SK-MEL-5 (cell line): Measurements from ENCODE around the gene IFITM1. TPM values are rescaled to one million over a fixed set of nuclear protein-coding genes. Genes with fewer than 3 reads are reported as not detected.
A peak's percentile ranks its signal among the peaks of the same experiment; 100 is the strongest.
"Not testable (repeated sequence)": the region's sequence is repeated elsewhere in the genome, so short reads cannot be mapped to it uniquely, and the experiment has no call there.

Experiments
- DNase-seq: peaks from one replicate; pipeline ENCODE4 v3.0.0-alpha.2; 2016; ENCODE audit warnings: low read depth, low spot score
- in situ Hi-C: cut with HindIII; loops from 2 replicates; pipeline ENCODE4 v1.10.0; 2016; ENCODE audit warnings: low sequenced_read_pairs, high pct_unique_total_duplicates, low pct_unique_long_range_greater_than_20kb
- total RNA-seq: library from RNA; depleted of rRNA; stranded (reverse); fragments of >200 nt; shearing (Covaris generic); gene quantifications from 2 replicates; pipeline ENCODE4 v1.2.3, GENCODE V29; 2014

The IFITM1 gene
- total RNA-seq, 1 experiment from 2014 or later = 0.79 TPM

DNA sequence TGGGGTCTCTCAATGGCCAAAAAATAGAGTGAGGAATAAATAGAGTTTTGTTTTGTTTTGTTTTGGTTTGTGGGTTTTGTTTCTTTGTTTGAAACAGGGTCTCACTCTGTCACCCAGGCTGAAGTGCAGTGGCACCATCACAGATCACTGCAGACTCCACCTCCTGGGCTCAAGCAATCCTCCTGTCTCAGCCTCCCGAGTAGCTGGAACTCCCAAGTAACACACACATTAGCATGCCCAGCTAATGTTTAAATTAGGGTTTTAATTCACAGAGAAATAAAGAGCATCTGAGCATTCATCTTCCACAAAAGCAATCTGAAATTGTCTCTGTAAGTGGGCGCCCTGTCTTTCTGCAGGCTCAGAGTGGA, 16.0 kb downstream of the IFITM1 start:
- no peak for DNase-seq
- in situ Hi-C loops = no loop called here

DNA sequence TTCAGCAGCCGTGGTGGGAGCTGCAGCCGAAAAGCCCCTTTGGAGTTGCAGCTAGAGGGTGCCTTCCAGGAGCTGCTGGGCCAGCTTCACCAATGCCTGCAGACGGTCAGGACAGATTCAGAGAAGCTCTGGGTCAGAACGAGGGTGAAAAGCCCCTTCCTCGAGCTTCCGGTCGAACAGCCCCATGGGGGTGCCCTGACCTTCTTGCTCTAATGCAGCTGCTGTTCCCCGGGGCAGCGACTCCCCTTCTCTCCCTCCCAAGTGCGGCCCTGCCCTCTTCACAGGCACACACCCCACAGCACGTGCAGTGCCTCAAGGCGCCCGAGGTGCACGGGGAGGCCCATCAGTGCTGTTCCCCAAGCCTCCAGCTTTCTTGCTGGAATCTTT, 16.5 kb downstream of the IFITM1 start:
- in situ Hi-C loops = no loop called here
- no peak for DNase-seq

DNA sequence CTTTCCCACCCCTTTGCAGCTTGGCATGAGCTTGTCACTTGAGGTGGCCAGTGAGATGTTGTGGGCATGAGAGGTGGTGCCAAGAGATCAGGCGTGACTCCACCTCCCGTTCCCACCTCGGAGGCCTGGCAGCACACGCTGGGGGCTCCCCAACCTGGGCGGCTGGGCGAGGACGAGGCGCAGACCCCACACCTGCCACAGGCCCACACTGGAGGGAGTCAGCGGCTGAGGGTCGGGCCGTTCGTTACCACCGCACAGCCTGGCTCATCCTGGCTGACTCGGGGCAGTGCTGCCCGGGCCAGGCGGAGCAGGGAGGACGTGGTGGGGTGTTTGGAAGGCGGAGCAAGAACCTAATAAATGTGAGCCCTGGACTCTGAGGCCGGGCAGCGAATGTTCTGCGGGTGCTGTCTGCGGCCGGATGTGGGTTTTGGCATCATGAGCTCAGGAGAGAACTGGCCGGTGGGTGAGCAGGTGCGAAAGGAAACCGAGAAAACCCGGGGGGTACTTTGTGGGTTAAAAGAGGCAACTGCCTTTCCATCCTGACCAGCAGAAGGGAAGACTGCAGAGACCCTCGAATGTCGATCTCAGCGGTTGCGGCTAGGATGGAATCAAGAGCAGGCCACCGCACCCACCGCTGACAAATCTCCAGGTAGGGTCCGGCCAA, 17.0 kb downstream of the IFITM1 start:
- in situ Hi-C loops = no loop called here
- no peak for DNase-seq

DNA sequence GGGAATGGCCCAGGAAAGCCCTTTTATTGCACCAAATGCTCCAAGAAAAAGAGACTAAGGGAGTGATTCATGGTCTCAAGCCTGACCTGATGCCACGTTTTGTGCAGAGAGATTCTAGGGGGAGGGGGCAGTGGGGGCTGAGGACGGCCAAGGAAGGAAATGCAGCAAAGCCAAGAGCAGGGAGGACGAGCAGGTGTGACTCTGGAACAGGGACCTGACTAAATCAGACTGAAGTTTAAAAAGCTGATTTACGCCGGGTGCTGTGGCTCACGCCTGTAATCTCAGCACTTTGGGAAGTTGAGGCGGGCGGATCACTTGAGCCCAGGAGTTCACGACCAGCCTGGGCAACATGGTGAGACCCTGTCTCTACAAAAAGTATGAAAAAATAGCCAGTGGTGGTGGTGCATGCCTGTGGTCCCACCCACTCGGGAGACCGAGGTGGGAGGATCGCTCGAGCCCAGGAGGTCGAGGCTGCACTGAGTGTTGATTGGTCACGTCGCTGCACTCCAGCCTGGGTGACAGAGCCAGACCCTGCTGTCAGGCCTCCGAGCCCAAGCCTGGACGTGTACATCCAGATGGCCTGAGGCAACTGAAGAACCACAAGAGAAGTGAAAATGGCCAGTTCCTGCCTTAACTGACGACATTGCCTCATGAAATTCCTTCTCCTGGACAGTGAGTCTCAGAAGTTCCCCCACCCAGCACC, 17.7 kb downstream of the IFITM1 start:
- DNase-seq = no peak
- in situ Hi-C loops = no loop called here

DNA sequence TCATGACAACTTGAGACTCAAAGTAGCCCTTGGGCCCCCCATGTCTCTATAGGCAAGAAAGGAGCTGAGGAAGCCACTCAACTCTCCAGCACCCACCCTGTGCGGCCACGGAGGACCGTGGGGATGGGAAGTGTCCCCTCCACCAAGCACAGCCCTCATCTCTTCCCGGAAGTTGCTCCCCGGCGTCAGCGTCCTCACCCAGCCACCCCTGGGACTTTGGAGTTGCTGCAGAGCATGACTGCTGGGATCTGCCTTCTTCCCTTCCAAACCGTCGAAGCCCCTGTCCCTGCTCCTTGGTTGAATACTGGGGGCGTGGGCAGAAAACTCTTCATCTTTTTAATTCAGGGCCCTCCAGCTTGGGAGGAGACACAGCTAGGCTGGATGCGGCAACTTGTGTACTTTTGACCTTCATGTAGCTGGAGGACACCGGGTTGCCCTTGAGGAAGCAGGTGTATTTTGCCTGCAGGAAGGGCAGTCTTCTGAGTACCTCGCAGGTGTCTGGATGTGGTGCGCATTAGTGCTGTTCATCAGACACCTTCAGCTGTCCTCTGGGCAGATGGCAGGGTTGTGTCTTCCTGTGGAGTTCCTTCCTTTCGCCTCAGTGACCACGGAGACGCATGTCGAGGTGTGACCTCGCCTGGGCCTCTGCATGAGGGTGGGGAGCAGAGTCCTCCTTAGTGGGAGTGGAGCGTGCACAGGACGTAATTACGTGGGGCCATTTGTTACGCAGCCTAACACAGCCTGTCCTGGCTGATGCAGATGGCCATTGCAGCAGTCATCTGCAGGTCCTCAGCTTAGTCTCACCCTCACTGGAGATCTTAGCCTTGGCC, 19.0 kb downstream of the IFITM1 start:
- no peak for DNase-seq
- in situ Hi-C loops = no loop called here

DNA sequence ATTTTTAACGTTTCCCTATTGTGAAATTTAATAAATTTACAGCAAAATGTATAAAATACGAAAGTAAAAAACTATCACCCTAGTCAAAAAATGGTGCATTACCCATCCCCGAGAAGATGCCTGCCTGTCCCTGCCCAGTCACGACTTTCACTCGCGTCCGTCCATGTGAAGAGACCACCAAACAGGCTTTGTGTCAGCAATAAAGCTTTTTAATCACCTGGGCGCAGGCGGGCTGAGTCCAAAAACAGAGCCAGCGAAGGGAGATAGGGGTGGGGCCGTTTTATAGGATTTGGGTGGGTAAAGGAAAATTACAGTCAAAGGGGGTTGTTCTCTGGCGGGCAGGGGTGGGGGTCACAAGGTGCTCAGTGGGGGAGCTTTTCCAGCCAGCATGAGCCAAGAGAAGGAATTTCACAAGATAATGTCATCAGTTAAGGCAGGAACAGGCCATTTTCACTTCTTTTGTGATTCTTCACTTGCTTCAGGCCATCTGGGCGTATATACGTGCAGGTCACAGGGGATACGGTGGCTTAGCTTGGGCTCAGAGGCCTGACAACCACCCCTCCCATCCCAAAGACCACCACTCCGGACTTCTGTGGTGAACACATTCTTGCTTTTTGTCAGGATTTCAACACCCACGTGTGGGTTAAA, 19.9 kb downstream of the IFITM1 start:
- DNase-seq, in situ Hi-C loops: not testable (repeated sequence)

DNA sequence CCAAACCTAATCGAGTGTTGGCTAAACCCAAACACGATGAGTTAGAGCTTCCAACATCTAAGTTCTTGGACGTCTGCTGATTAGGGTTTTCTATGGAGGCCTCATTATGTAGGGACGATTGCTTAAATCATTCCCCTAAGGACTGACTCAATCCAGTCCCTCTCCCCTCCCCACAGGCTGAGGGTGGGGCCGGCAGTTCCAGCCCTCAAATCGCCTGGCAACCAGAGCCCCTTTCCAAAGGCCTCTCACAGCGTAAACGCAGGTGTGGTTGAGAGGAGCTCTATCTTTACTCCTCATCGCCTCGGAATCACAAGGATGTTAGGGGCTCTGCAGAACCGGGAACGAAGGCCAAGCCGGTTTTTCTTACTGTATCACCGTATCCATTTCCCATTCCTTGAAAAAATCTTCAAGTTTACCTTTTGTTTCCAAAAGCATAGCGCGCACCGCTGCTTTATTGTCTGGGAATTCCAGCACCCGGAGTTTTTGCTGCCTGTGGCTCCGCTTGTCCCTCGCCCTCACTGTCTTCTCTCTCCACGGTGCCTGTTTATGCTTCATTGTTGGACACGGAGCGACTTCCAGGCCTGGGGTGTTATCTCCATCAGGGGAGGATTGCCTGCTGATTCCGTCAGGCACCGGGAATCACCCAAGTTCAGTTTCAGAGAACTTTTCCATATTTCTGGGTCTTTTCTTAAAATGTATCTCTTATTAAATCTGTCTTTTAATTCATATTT, 20.6 kb downstream of the IFITM1 start:
- DNase-seq = no peak
- in situ Hi-C loops = no loop called here

DNA sequence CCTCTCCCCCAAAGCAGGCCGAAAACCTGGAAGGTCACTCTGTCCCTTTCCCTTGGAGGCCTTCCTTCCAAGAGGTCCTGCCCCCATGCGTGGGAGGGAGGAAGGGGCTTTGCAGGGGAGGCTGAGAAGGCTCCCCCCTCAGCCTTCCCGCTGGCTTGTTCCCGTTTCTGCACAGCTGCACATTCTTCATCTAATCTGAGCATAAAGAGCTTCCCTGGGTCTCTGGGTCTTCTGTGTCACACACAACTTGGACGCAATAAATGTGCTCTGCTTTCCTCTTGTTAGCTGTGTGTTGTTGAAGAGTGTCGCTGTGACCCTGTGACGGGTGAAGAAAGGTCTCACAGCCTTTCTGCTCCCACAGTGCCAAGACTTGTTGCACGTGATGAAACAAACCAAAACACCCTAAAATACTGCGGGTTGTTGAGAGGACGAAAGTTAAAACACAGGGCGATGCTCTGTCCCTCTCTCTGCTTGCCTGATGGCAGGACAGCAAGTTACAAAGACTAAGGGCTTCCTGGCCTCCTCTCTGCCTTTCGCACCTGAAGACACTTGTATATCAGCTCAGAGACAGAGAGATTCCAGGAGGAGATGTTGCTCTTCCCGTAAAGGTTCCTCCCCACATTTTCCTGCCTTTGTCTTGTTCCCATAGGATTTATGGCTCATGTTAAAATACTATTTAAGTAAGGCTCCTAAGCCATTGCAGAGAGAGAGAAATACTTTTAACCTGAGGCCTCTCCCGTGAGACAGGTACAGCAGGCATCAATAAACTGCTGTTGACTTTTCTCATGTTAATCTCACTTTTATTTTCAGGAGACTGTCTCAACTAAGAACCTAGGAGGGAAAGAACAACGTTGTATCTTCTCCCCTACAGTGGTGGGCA, 22.2 kb downstream of the IFITM1 start:
- DNase-seq = no peak
- in situ Hi-C loops = no loop called here

DNA sequence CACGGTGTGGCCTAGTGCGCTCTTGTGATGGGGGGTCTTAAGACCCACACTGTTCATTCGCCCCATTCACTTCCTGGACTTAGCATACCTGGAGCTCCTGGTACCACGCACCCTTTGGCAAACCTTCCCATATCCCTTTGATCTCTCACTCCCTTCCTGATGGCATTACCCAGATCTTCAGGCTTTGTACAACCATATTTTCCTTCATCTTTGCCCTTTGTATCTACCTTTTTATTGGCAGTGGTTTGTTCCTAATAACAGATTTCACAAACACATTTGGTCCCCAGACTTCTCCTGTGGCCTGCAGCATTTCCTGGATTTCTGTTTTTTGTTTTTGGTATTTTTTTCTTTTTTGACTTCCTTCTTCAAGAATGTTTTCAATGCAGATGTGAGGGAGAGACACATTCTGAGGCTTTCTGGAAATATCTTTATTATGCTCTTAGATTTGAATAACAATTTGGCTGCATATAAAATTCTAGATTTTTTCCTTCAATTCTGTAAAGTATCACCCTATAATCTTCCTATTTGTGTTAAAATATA, 22.9 kb downstream of the IFITM1 start:
- in situ Hi-C loops = no loop called here
- no peak for DNase-seq

DNA sequence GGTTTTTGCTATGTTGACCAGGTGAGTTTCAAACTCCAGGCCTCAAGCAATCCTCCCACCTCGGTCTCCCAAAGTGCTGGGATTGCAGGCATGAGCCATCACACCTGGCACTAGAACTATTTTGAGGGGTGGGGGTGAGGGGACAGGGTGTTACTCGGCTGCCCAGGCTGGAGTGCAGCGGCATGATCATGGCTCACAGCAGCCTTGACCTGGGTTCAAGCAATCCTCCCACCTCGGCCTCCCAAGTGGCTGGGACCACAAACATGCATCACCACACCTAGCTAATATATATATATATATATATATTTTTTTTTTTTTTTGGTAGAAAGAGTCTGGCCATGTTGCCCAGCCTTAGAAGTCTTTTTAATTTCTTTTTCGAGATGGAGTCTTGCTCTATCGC, 23.9 kb downstream of the IFITM1 start:
- in situ Hi-C loops = no loop called here

DNA sequence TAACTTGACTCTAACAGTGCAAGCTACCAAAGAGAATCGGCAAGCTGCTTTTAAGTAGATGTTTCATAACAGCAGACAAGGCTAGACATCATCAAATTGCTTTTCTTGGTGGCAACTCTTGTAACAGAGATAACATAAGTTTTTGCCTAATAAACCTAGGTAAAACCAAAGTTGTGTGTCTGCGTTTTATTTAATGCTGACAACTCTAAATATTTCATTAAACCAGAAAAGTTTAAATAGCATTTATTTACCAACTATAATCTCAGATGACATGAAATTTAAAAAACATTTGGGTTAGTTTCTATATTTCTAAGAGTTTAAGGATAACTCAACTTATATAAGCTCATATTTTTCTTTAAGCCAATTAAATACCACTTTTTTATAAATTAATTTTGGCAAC, 26.1 kb downstream of the IFITM1 start:
- no peak for DNase-seq
- in situ Hi-C loops = no loop called here

More for the DNA sequence above, 23.9 kb downstream of the IFITM1 start:
- no peak for DNase-seq

DNA sequence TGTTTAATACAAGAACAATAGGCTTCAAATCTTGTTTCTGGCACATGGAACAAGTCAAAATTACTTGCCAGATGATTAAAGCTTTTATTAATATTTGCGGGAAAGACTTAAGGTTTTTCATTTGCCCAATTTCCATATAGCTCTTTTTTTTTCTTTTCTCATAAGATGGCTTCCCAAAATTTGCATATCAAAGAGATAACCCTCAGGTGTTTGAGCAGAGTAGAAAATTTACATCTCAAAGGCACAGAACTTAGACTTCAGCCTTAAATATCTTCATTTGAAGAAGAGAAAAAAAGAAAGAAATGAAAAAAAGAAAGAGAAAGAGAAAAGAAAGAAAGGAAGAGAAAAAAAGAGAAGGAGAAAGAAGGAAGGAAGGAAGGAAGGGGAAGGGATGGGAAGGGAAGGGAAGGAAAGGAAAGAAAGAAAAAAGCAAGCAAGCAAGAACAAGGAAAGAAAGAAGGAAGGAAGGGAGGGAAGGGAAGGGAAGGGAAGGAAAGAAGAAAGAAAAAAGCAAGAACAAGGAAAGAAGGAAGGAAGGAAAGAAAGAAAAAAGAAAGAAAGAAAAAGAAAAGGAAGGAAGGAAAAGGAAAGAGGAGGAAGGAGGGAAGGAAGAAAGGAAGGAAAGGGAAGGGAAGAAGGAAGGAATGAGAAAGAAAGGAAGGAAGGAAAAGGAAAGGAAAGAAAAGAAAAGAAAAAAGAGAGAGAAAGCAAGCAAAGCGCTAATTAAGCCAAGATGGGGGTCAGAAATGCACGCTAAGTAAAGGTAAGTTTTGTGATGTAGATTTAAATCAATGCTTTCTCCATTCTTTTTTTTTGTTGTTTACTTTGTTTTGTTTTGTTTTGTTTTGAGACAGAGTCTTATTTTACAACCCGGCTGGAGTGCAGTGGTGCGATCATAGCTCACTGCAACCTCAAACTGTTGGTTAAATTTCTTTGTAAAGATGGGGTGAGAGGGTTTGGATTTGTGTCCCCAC, 27.0 kb downstream of the IFITM1 start:
- no peak for DNase-seq
- in situ Hi-C loops = no loop called here

DNA sequence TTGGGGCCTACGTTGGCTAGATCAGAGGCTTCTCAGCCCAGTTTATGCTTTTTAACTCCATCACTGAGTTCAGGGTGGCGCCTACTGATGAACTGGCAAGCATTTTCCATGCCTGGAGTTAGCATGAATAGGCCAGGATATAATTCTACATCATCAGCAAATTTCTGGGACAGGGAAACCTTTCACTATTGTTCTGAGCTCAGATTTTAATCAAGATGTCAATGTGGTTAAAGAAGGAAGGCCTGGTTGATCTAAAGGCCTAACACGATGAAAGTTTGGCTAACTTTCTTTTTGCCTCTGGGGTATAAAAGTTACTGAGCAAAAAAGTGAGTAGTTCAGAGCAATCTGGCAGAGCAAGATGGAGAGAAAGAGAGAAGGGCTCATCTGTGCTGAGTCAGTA, 28.5 kb downstream of the IFITM1 start:
- peak; percentile 91 for DNase-seq
- in situ Hi-C loops = no loop called here

DNA sequence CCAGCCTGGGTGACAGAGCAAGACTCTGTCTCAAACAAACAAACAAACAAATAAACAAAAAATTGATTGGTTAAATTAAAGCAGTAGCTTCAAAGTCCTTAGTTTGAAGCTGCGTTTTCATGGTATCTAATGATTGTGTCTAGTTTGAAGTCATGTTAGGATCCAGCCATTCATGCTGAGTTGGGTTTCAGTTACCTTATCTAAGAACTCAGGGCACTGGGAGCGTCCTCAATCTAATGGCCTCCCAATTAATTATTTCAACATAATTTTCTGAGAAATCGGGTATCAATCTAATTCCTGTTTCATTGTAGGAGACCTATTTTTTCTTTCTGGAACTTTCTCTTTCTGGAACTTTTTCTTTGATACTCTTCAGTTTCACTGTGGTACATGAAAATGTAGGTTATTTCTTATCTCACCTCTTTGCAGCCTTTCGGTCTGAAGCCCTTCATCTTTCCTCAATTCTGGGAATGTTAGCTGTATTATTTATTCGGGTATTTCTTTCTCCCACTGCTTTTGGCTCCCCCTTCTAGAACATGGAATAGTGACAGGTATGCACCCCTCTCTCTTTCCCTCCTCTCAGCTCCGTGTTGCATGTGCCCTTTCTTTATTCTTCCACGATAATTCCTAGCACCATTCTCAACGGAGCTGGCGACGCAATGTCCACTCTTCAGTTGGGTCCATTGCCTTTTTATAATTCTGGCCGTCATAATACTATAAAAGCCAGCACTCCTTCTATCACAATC, 31.2 kb downstream of the IFITM1 start:
- no peak for DNase-seq
- in situ Hi-C loops = no loop called here

DNA sequence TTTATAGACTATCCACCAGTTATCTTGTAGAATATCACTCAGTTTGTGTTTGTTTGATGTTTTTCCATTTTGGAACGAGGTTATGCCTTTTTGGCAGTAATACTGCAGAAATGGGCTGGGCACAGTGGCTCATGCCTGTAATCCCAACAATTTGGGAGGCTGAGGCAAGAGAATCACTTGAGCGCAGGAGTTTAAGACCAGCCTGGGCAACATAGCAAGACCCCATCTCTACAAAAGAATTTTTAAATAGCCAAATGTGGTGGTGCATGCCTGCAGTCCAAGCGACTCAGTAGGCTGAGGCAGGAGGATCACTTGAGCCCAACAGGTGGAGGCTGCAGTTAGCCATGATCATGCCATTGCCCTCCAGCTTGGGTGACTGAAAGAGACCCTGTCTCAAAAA, 32.7 kb downstream of the IFITM1 start:
- in situ Hi-C loops = no loop called here

More for the DNA sequence above, 32.7 kb downstream of the IFITM1 start:
- no peak for DNase-seq
